Measurements from ENCODE around the gene ATF7IP. TPM values are rescaled to one million over a fixed set of nuclear protein-coding genes. Genes with fewer than 3 reads are reported as not detected.
A peak's percentile ranks its signal among the peaks of the same experiment; 100 is the strongest.

ATF7IP gene
- total RNA-seq, 1 donor from 2014 or later, result 115 TPM

DNA sequence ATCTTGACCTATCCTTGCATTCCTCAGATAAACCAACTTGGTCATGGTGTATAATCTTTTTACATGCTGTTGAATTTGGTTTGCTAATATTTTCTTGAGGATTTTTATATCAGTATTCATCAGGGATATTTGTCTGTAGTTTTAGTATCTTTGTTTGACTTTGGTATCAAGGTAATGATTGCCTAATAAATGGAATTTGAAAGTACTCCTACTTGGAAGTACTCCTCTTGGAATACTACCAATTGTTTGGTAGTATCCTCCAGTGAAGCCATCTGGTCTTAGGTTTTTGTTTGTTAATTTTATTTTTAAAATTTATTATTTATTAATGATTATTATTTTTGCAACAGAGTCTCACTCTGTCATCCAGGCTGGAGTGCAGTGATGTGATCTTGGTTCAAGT, 85.0 kb downstream of the ATF7IP start:
- H3K36me3 ChIP-seq (ENCODE audit: insufficient read depth, low read length), result peaks cover 16% of the 10 kb centered on the region
- Mint-ChIP-seq H3K4me3 (ENCODE audit: unreplicated experiment) (no peak overlapping the region), H3K9me3 (ENCODE audit: unreplicated experiment) (no peaks in the 10 kb centered on the region), H3K27ac (ENCODE audit: unreplicated experiment) (no peak overlapping the region), H3K36me3 (ENCODE audit: low read depth, unreplicated experiment) (peaks cover 19% of the 10 kb centered on the region), H3K27me3 (ENCODE audit: low read depth, unreplicated experiment) (no peaks in the 10 kb centered on the region), H3K4me1 (ENCODE audit: low read depth, unreplicated experiment) (peaks cover 6% of the 10 kb centered on the region)
- H2AFZ ChIP-seq (ENCODE audit: low read depth, low read length), result no peak overlapping the region
- peaks cover 44% of the 10 kb centered on the region for H3K79me2 ChIP-seq (ENCODE audit: insufficient read depth, low read length)
- no peaks in the 10 kb centered on the region for H3K4me1 ChIP-seq (ENCODE audit: insufficient read depth, low read length)
- no peaks in the 10 kb centered on the region for H3K9me3 ChIP-seq (ENCODE audit: insufficient read depth, low read depth, low read length)
- H4K20me1 ChIP-seq (ENCODE audit: insufficient read depth, low read length), result peaks cover 26% of the 10 kb centered on the region
- DNase-seq (ENCODE audit: low read depth), result no peak
- no peak for FAIRE-seq
- H3K4me3 ChIP-seq (ENCODE audit: insufficient read depth, low read depth, low read length), result no peak overlapping the region
- TF ChIP-seq CTCF (IDR thresholded peaks at IDR 0.05; ENCODE audit: insufficient read depth, low read depth, low read length) (no peak), EZH2 (IDR thresholded peaks at IDR 0.05; ENCODE audit: insufficient read depth, low read length) (no peak)
- no peak overlapping the region for H3K4me2 ChIP-seq (ENCODE audit: low read length)
- H3K9ac ChIP-seq (ENCODE audit: low read length), result no peak overlapping the region
- H3K27me3 ChIP-seq (ENCODE audit: insufficient read depth, low read length), result no peaks in the 10 kb centered on the region
- H3K27ac ChIP-seq (ENCODE audit: low read depth, low read length), result no peak overlapping the region

DNA sequence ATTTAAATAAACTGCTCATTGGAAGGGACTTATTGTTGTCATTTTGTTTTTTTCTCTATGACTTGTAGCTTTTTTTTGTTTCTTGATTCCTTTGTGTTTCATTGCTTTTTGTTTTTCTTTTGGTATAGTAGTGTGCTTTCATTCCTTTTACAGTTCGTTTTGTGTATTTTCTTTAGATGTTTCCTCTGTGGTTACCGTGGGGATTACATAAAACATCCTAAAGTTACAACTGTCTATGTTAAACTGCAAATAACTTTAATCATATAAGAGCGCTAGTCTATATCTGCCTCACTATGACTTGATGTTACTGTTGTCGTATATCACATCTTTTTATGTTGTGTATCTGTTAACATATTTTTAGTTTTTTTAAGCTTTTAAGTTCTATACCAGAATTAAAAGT, 86.9 kb downstream of the ATF7IP start:
- H4K20me1 ChIP-seq (ENCODE audit: insufficient read depth, low read length), result peaks cover 26% of the 10 kb centered on the region
- H3K4me2 ChIP-seq (ENCODE audit: low read length), result no peak overlapping the region
- H3K9me3 Mint-ChIP-seq (ENCODE audit: unreplicated experiment), result no peaks in the 10 kb centered on the region
- no peak overlapping the region for H3K27ac ChIP-seq (ENCODE audit: low read depth, low read length)
- peaks cover 6% of the 10 kb centered on the region for H3K4me1 Mint-ChIP-seq (ENCODE audit: low read depth, unreplicated experiment)
- H2AFZ ChIP-seq (ENCODE audit: low read depth, low read length), result no peak overlapping the region
- no peaks in the 10 kb centered on the region for H3K27me3 Mint-ChIP-seq (ENCODE audit: low read depth, unreplicated experiment)
- no peak overlapping the region for H3K9ac ChIP-seq (ENCODE audit: low read length)
- no peaks in the 10 kb centered on the region for H3K27me3 ChIP-seq (ENCODE audit: insufficient read depth, low read length)
- no peak overlapping the region for H3K4me3 ChIP-seq (ENCODE audit: insufficient read depth, low read depth, low read length)
- H3K27ac Mint-ChIP-seq (ENCODE audit: unreplicated experiment), result no peak overlapping the region
- H3K36me3 Mint-ChIP-seq (ENCODE audit: low read depth, unreplicated experiment), result peaks cover 18% of the 10 kb centered on the region
- H3K4me1 ChIP-seq (ENCODE audit: insufficient read depth, low read length), result no peaks in the 10 kb centered on the region
- H3K4me3 Mint-ChIP-seq (ENCODE audit: unreplicated experiment), result no peak overlapping the region
- FAIRE-seq (peak; percentile 43), DNase-seq (ENCODE audit: low read depth) (no peak)
- H3K36me3 ChIP-seq (ENCODE audit: insufficient read depth, low read length), result peaks cover 19% of the 10 kb centered on the region
- TF ChIP-seq EZH2 (IDR thresholded peaks at IDR 0.05; ENCODE audit: insufficient read depth, low read length) (no peak), CTCF (IDR thresholded peaks at IDR 0.05; ENCODE audit: insufficient read depth, low read depth, low read length) (no peak)
- H3K9me3 ChIP-seq (ENCODE audit: insufficient read depth, low read depth, low read length), result no peaks in the 10 kb centered on the region
- H3K79me2 ChIP-seq (ENCODE audit: insufficient read depth, low read length), result peaks cover 44% of the 10 kb centered on the region

DNA sequence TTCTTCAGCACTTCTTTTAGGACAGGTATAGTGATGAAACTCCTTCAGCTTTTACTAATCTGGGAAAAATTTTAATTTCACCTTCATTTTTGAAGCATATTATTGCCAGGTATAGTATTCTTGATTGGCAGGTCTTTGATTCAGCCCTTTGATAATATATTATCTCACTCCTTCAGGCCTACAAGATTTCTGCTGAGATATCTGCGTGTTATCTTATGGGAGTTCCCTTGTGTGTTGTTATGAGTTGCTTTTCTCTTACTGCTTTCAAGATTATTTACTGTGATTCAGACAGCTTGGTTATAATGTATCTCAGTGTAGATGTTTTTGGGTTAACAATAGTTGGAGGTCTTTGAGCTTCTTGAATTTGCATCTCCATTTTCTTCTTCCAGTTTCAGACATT, 87.4 kb downstream of the ATF7IP start:
- peaks cover 20% of the 10 kb centered on the region for H3K36me3 ChIP-seq (ENCODE audit: insufficient read depth, low read length)
- H3K4me1 Mint-ChIP-seq (ENCODE audit: low read depth, unreplicated experiment), result peaks cover 6% of the 10 kb centered on the region
- peaks cover 44% of the 10 kb centered on the region for H3K79me2 ChIP-seq (ENCODE audit: insufficient read depth, low read length)
- no peak overlapping the region for H2AFZ ChIP-seq (ENCODE audit: low read depth, low read length)
- TF ChIP-seq EZH2 (IDR thresholded peaks at IDR 0.05; ENCODE audit: insufficient read depth, low read length), result no peak
- TF ChIP-seq CTCF (IDR thresholded peaks at IDR 0.05; ENCODE audit: insufficient read depth, low read depth, low read length), result no peak
- no peaks in the 10 kb centered on the region for H3K27me3 ChIP-seq (ENCODE audit: insufficient read depth, low read length)
- no peak overlapping the region for H3K4me3 ChIP-seq (ENCODE audit: insufficient read depth, low read depth, low read length)
- H3K27ac Mint-ChIP-seq (ENCODE audit: unreplicated experiment), result no peak overlapping the region
- H3K9me3 Mint-ChIP-seq (ENCODE audit: unreplicated experiment), result no peaks in the 10 kb centered on the region
- H4K20me1 ChIP-seq (ENCODE audit: insufficient read depth, low read length), result peaks cover 26% of the 10 kb centered on the region
- DNase-seq (ENCODE audit: low read depth) (no peak), FAIRE-seq (no peak)
- peaks cover 18% of the 10 kb centered on the region for H3K36me3 Mint-ChIP-seq (ENCODE audit: low read depth, unreplicated experiment)
- no peak overlapping the region for H3K4me2 ChIP-seq (ENCODE audit: low read length)
- H3K4me3 Mint-ChIP-seq (ENCODE audit: unreplicated experiment), result no peak overlapping the region
- no peak overlapping the region for H3K9ac ChIP-seq (ENCODE audit: low read length)
- no peaks in the 10 kb centered on the region for H3K9me3 ChIP-seq (ENCODE audit: insufficient read depth, low read depth, low read length)
- H3K27me3 Mint-ChIP-seq (ENCODE audit: low read depth, unreplicated experiment), result no peaks in the 10 kb centered on the region
- no peaks in the 10 kb centered on the region for H3K4me1 ChIP-seq (ENCODE audit: insufficient read depth, low read length)
- H3K27ac ChIP-seq (ENCODE audit: low read depth, low read length), result no peak overlapping the region

Data from astrocyte (in vitro differentiated cells and primary cell).